Small intestine (tissue), 7 donors: ENCODE results near the gene LPP. TPM values are rescaled to one million over a fixed set of nuclear protein-coding genes. Genes with fewer than 3 reads are reported as not detected.

Experiments
- DNase-seq, 2 donors: peaks; one replicate each; pipeline versions ENCODE4 v3.0.0 to v3.0.0-alpha.2; 2013
- FAIRE-seq: peaks from 2 replicates; lab custom pipeline; 2012; peaks lifted over from hg19 to GRCh38; lab: Jason Lieb, UNC
- H3K27ac ChIP-seq, 3 donors: one replicate each; pipeline ENCODE4 v1.5.1; 2013; ENCODE audit warnings: low read length in 2 of 3, mild to moderate bottlenecking in 2 of 3, control low read depth in 1 of 3, inconsistent platforms in 1 of 3, low read depth in 1 of 3, moderate library complexity in 1 of 3
- H3K27me3 ChIP-seq, 3 donors: one replicate each; pipeline ENCODE4 v1.6.1; 2013; ENCODE audit warnings: low read length in 3 of 3, inconsistent platforms in 1 of 3; ENCODE audit not compliant: control insufficient read depth in 3 of 3, insufficient read depth in 3 of 3
- H3K36me3 ChIP-seq, 3 donors: one replicate each; pipeline ENCODE4 v1.6.1; 2013; ENCODE audit warnings: low read length in 3 of 3, inconsistent platforms in 1 of 3, low read depth in 1 of 3, mild to moderate bottlenecking in 1 of 3, moderate library complexity in 1 of 3; ENCODE audit not compliant: control insufficient read depth in 3 of 3, insufficient read depth in 2 of 3
- H3K4me1 ChIP-seq, 3 donors: one replicate each; pipeline ENCODE4 v1.6.1; 2013; ENCODE audit warnings: low read length in 2 of 3, inconsistent platforms in 1 of 3, low read depth in 1 of 3, mild to moderate bottlenecking in 1 of 3, moderate library complexity in 1 of 3; ENCODE audit not compliant: control insufficient read depth in 3 of 3, insufficient read depth in 2 of 3
- H3K4me3 ChIP-seq, 3 donors: one replicate each; pipeline ENCODE4 v1.5.1; 2013; ENCODE audit warnings: low read length in 3 of 3, control low read depth in 1 of 3, inconsistent platforms in 1 of 3, low read depth in 1 of 3, mild to moderate bottlenecking in 1 of 3, moderate library complexity in 1 of 3
- H3K9me3 ChIP-seq, 2 donors: one replicate each; pipeline ENCODE4 v1.6.1; 2013; ENCODE audit warnings: low read depth in 1 of 2, low read length in 1 of 2; ENCODE audit not compliant: control insufficient read depth in 2 of 2, insufficient read depth in 1 of 2
- WGBS, 3 donors: extraction: QIAGEN DNeasy Blood & Tissue Kit; methylation state at CpG; one replicate each; pipeline ENCODE4 v1.1.7; 2013; 5-methylcytosine and 5-hydroxymethylcytosine counted together
- polyA plus RNA-seq, 4 donors: library from polyadenylated mRNA; stranded (reverse) in 3 of 4; unstranded in 1 of 4; fragments of 200-250 nt in 3 of 4; fragments of 120-200 nt in 1 of 4; gene quantifications; one replicate each; pipeline versions ENCODE4 v1.2.1 to v1.2.3, GENCODE V29; 2013
- donor health status: healthy with polysubstance abuse.
- donor health status: control.
- donor health status: control.
- donor health status: Bipolar disorder and iron deficiency.
- donor health status: healthy.

The LPP gene
- polyA plus RNA-seq, 4 donors = 5.4 to 35.8 (median 12.4) TPM

DNA sequence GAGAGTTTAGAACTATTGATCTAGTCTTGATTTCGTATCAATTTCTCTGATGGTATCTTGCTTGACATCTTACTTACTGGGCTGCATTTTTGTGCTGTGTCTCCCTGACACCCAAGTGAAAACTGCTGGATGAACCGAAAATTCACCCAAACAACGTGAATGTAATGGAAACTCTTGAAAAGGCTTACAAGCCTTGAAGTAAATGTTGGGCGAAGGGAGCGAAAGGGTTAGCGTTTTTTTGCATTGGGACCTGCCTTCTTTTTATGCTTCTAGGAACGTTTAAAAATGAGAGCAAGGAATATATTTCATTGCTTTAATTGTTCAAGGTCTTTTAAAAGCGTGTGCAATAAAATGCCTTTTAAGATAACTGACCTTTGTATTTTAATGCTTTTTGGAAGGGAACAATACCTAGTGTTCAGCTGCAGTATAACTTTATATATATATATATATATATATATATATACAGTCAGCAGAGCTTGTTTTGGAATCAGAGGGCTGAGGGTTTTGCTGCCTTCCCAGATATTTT lies 94.1 kb downstream of the LPP start:
- Histone ChIP-seq H3K27ac (no peak overlapping the region), H3K4me1 (peaks cover 0 to 6% (median 5%) of the 10 kb centered on the region in 3 donors), H3K36me3 (peaks cover 0 to 9% (median 0%) of the 10 kb centered on the region in 3 donors), H3K4me3 (no peak overlapping the region), H3K27me3 (no peaks in the 10 kb centered on the region), H3K9me3 (peaks cover 0 to 3% of the 10 kb centered on the region in 2 donors)
- 17 to 58% (median 37%) methylated on average over 8 of the region's 8 CpGs for WGBS, 3 donors
- no peak for FAIRE-seq
- peak in 1 of 2 donors; percentile 28 for DNase-seq

- DNase-seq = peak; percentile 72
- peak; percentile 36 for FAIRE-seq
- H3K4me3 ChIP-seq = no peak overlapping the region
Observed at GRCh38 chr3:188253123-188253793, 99.3 kb downstream of the LPP start.

DNA sequence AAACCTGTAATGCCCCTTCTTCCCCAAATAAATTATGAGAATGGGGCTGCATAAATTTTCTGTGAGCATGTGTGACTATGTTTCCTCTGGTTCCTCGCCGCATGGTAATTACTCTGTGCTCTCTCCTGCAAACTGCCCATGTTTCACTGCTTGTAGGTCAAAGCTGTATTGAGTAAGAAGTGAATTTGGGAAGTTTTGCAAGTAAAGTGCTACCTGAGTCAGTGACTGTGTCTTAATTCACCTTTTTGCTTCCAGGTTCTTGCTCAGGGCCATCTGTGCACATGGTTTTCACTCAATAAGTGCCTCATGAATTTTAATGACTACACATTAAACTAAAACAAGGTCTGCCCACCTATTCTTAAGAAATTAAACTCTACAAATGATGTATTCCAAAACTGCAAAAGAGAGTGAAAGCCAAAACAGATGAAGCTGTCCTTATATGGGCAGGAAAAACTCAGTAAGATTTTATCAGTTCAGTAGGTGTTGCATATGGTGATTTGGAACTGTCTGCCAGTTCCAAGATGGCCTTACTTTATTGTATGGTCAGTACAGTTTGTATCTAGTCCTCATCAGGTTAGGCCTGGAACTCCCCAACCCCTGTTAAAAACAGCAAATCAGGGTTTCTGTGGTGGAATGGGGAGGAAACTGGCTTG lies 100.0 kb downstream of the LPP start:
- peaks cover 0 to 3% (median 0%) of the 10 kb centered on the region in 3 donors for H3K36me3 ChIP-seq
- FAIRE-seq = no peak
- peaks cover 10 to 32% (median 13%) of the 10 kb centered on the region in 3 donors for H3K4me1 ChIP-seq
- no peaks in the 10 kb centered on the region for H3K27me3 ChIP-seq
- H3K4me3 ChIP-seq = no peak overlapping the region
- DNase-seq = no peak
- H3K27ac ChIP-seq = peak overlapping the region in 2 of 3 donors; percentile 34 to 41
- 72 to 82% (median 77%) methylated on average over 2 of the region's 2 CpGs for WGBS, 3 donors
- peaks cover 0 to 3% of the 10 kb centered on the region in 2 donors for H3K9me3 ChIP-seq

More at GRCh38 chr3:188253123-188253793, 99.3 kb downstream of the LPP start:
- 14 to 66% (median 35%) methylated on average over 5 of the region's 5 CpGs for WGBS, 3 donors
- peak overlapping the region in 1 of 3 donors; percentile 41 for H3K27ac ChIP-seq
- H3K27me3 ChIP-seq = no peaks in the 10 kb centered on the region
- peaks cover 8 to 33% (median 13%) of the 10 kb centered on the region in 3 donors for H3K4me1 ChIP-seq
- H3K36me3 ChIP-seq = peaks cover 0 to 3% (median 0%) of the 10 kb centered on the region in 3 donors
- H3K9me3 ChIP-seq = peaks cover 0 to 3% of the 10 kb centered on the region in 2 donors

GRCh38 chr3:188254520-188255070 lies 100.6 kb downstream of the LPP start:
- peaks cover 0 to 3% of the 10 kb centered on the region in 2 donors for H3K9me3 ChIP-seq
- no peak for FAIRE-seq
- no peak overlapping the region for H3K4me3 ChIP-seq
- 78 to 90% (median 90%) methylated on average over 5 of the region's 5 CpGs for WGBS, 3 donors
- peak overlapping the region in 1 of 3 donors; percentile 41 for H3K27ac ChIP-seq
- no peaks in the 10 kb centered on the region for H3K36me3 ChIP-seq
- DNase-seq = no peak
- H3K27me3 ChIP-seq = no peaks in the 10 kb centered on the region
- peaks cover 13 to 38% (median 17%) of the 10 kb centered on the region in 3 donors for H3K4me1 ChIP-seq

DNA sequence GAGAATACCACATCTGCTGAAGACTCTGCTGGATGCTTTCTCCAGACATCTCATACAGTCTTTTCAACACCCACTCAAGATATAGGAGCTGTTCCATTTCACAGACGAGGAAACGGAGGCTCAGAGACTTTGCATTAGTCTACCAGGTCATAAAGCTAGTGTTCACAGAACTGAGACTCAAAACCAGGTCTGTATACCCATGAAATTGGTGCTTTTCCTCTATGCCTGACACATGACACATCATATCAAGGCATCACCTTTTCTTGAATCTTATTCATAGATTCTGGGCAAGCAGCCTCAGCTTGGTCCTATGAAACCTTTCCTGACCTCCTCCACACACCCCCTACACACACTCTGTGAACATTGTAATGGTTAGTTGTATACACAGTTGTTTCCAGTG lies 101.2 kb downstream of the LPP start:
- FAIRE-seq (no peak), DNase-seq (no peak)
- Histone ChIP-seq H3K36me3 (no peaks in the 10 kb centered on the region), H3K4me1 (peaks cover 13 to 40% (median 19%) of the 10 kb centered on the region in 3 donors), H3K27ac (no peak overlapping the region), H3K27me3 (no peaks in the 10 kb centered on the region), H3K4me3 (no peak overlapping the region), H3K9me3 (peaks cover 0 to 3% of the 10 kb centered on the region in 2 donors)
- WGBS, 3 donors = 88 to 100% (median 88%) methylated on average over 2 of the region's 2 CpGs

DNA sequence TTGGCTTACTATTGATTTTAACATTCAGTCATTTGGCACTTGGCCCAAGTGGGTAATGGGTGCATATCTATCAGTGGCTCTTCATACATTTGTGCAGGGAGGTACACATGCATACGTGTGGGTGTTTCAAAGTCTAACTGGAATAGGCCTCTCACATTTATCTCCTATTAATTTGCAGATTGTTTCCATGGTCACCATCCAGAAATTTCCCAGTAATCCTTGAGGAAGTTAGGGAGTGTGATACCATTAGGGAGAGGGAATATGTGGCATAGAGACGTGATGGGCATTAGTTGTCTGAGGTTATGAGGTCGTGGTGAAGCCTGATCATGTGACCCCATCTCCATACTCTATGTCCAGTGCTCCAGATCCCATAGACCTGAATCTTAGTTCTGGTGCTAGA lies 102.8 kb downstream of the LPP start:
- FAIRE-seq (no peak), DNase-seq (peak; percentile 55 to 79)
- Histone ChIP-seq H3K4me3 (no peak overlapping the region), H3K27ac (peak overlapping the region in 2 of 3 donors; percentile 53), H3K9me3 (peaks cover 0 to 3% of the 10 kb centered on the region in 2 donors), H3K4me1 (peaks cover 13 to 40% (median 19%) of the 10 kb centered on the region in 3 donors), H3K36me3 (peaks cover 0 to 3% (median 0%) of the 10 kb centered on the region in 3 donors), H3K27me3 (no peaks in the 10 kb centered on the region)
- 20 to 61% (median 32%) methylated on average over 3 of the region's 3 CpGs for WGBS, 3 donors

GRCh38 chr3:188257384-188258026 lies 103.5 kb downstream of the LPP start:
- DNase-seq (peak; percentile 16 to 45), FAIRE-seq (no peak)
- H3K4me3 ChIP-seq = no peak overlapping the region
- 24 to 56% (median 39%) methylated on average over 3 of the region's 3 CpGs for WGBS, 3 donors
- peaks cover 0 to 6% (median 0%) of the 10 kb centered on the region in 3 donors for H3K36me3 ChIP-seq
- peaks cover 0 to 3% of the 10 kb centered on the region in 2 donors for H3K9me3 ChIP-seq
- H3K27me3 ChIP-seq = no peaks in the 10 kb centered on the region
- peaks cover 13 to 42% (median 19%) of the 10 kb centered on the region in 3 donors for H3K4me1 ChIP-seq
- peak overlapping the region; percentile 11 to 53 (median 53) for H3K27ac ChIP-seq
